Measurements from ENCODE around the gene EPHA5. TPM values are rescaled to one million over a fixed set of nuclear protein-coding genes. Genes with fewer than 3 reads are reported as not detected.

Gene EPHA5
- total RNA-seq, 1 donor from 2014 or later: 0.94 TPM

- no peak for TF ChIP-seq CTCF (IDR thresholded peaks at IDR 0.05; ENCODE audit: unreplicated experiment)
- Mint-ChIP-seq H3K9me3 (no peaks in the 10 kb centered on the region), H3K27me3 (ENCODE audit: low read depth) (no peaks in the 10 kb centered on the region), H3K4me3 (no peak overlapping the region), H3K36me3 (no peaks in the 10 kb centered on the region), H3K4me1 (no peaks in the 10 kb centered on the region), H3K27ac (no peak overlapping the region)
- DNase-seq (ENCODE audit: low spot score in 2 of 2, unreplicated experiment in 2 of 2): no peak
Measured at GRCh38 chr4:65623506-65623905, 46.8 kb downstream of the EPHA5 start.

GRCh38 chr4:65617416-65617815, 52.9 kb downstream of the EPHA5 start:
- Mint-ChIP-seq H3K9me3 (peaks cover 8% of the 10 kb centered on the region), H3K36me3 (no peaks in the 10 kb centered on the region), H3K4me3 (no peak overlapping the region), H3K4me1 (no peaks in the 10 kb centered on the region), H3K27ac (no peak overlapping the region), H3K27me3 (ENCODE audit: low read depth) (peaks cover 2% of the 10 kb centered on the region)
- no peak for TF ChIP-seq CTCF (IDR thresholded peaks at IDR 0.05; ENCODE audit: unreplicated experiment)
- DNase-seq (ENCODE audit: low spot score in 2 of 2, unreplicated experiment in 2 of 2): no peak

- DNase-seq (ENCODE audit: low spot score in 2 of 2, unreplicated experiment in 2 of 2): no peak
- Mint-ChIP-seq H3K27me3 (ENCODE audit: low read depth) (no peaks in the 10 kb centered on the region), H3K4me1 (peaks cover 4% of the 10 kb centered on the region), H3K27ac (no peak overlapping the region), H3K9me3 (no peaks in the 10 kb centered on the region), H3K36me3 (no peaks in the 10 kb centered on the region), H3K4me3 (no peak overlapping the region)
- no peak for TF ChIP-seq CTCF (IDR thresholded peaks at IDR 0.05; ENCODE audit: unreplicated experiment)
Measured at GRCh38 chr4:65604515-65604914, 65.8 kb downstream of the EPHA5 start.

- H3K36me3 Mint-ChIP-seq: no peaks in the 10 kb centered on the region
- H3K4me3 Mint-ChIP-seq: no peak overlapping the region
- H3K27ac Mint-ChIP-seq: no peak overlapping the region
- no peak for DNase-seq (ENCODE audit: low spot score in 2 of 2, unreplicated experiment in 2 of 2)
- no peaks in the 10 kb centered on the region for H3K9me3 Mint-ChIP-seq
- TF ChIP-seq CTCF (IDR thresholded peaks at IDR 0.05; ENCODE audit: unreplicated experiment): no peak
- H3K4me1 Mint-ChIP-seq: peaks cover 4% of the 10 kb centered on the region
- H3K27me3 Mint-ChIP-seq (ENCODE audit: low read depth): peaks cover 2% of the 10 kb centered on the region
Measured at GRCh38 chr4:65600656-65601055, 69.6 kb downstream of the EPHA5 start.

GRCh38 chr4:65599340-65599739, 70.9 kb downstream of the EPHA5 start:
- no peaks in the 10 kb centered on the region for H3K4me1 Mint-ChIP-seq
- H3K4me3 Mint-ChIP-seq: no peak overlapping the region
- TF ChIP-seq CTCF (IDR thresholded peaks at IDR 0.05; ENCODE audit: unreplicated experiment): no peak
- peaks cover 2% of the 10 kb centered on the region for H3K27me3 Mint-ChIP-seq (ENCODE audit: low read depth)
- no peaks in the 10 kb centered on the region for H3K36me3 Mint-ChIP-seq
- H3K27ac Mint-ChIP-seq: no peak overlapping the region
- no peak for DNase-seq (ENCODE audit: low spot score in 2 of 2, unreplicated experiment in 2 of 2)
- no peaks in the 10 kb centered on the region for H3K9me3 Mint-ChIP-seq

- TF ChIP-seq CTCF (IDR thresholded peaks at IDR 0.05; ENCODE audit: unreplicated experiment): no peak
- Mint-ChIP-seq H3K27me3 (ENCODE audit: low read depth) (peaks cover 2% of the 10 kb centered on the region), H3K4me1 (no peaks in the 10 kb centered on the region), H3K27ac (no peak overlapping the region), H3K36me3 (no peaks in the 10 kb centered on the region), H3K9me3 (no peaks in the 10 kb centered on the region), H3K4me3 (no peak overlapping the region)
- no peak for DNase-seq (ENCODE audit: low spot score in 2 of 2, unreplicated experiment in 2 of 2)
Measured at GRCh38 chr4:65597697-65598096, 72.6 kb downstream of the EPHA5 start.
